Measurements from ENCODE around the gene GLI1. TPM values are rescaled to one million over a fixed set of nuclear protein-coding genes. Genes with fewer than 3 reads are reported as not detected.
A peak's percentile ranks its signal among the peaks of the same experiment; 100 is the strongest.
"Not testable (repeated sequence)": the region's sequence is repeated elsewhere in the genome, so short reads cannot be mapped to it uniquely, and the experiment has no call there.

Gene GLI1
- total and polyA plus RNA-seq, 7 donors = 0.60 to 3.9 (median 1.5) TPM; not detected in 2

DNA sequence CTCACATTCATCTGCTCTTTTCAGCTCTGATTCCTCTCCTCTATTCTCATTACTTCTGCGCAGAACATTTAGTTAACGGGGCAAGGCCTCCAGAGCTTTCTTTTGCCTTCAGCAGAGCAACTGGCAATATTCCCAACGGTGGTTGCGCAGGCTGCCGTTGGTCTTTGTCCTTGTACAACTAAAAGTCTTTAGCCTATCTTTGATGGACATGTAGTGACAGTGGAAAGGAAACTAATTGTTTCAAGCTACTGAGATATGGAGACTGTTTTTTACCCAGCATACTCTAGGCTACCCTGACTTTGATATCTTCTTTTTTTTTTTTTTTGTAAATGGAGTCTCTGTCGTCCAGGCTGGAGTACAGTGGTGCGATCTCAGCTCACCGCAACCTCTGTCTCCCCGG lies 41.3 kb upstream of the GLI1 start:
- no peak for DNase-seq
- 93 to 94% methylated on average over 9 of the region's 9 CpGs for WGBS, 2 donors
- H3K4me1 ChIP-seq = peaks cover 0 to 3% (median 0%) of the 10 kb centered on the region in 4 donors
- no peak overlapping the region for H3K4me3 ChIP-seq
- no peaks in the 10 kb centered on the region for H3K36me3 ChIP-seq
- no peaks in the 10 kb centered on the region for H3K27me3 ChIP-seq
- no peak overlapping the region for H3K27ac ChIP-seq
- H3K9me3 ChIP-seq = no peaks in the 10 kb centered on the region
- TF ChIP-seq POLR2AphosphoS5 (IDR thresholded peaks at IDR 0.05) = no peak
- TF ChIP-seq EP300 (IDR thresholded peaks at IDR 0.05) = no peak
- TF ChIP-seq, protein P1, sequence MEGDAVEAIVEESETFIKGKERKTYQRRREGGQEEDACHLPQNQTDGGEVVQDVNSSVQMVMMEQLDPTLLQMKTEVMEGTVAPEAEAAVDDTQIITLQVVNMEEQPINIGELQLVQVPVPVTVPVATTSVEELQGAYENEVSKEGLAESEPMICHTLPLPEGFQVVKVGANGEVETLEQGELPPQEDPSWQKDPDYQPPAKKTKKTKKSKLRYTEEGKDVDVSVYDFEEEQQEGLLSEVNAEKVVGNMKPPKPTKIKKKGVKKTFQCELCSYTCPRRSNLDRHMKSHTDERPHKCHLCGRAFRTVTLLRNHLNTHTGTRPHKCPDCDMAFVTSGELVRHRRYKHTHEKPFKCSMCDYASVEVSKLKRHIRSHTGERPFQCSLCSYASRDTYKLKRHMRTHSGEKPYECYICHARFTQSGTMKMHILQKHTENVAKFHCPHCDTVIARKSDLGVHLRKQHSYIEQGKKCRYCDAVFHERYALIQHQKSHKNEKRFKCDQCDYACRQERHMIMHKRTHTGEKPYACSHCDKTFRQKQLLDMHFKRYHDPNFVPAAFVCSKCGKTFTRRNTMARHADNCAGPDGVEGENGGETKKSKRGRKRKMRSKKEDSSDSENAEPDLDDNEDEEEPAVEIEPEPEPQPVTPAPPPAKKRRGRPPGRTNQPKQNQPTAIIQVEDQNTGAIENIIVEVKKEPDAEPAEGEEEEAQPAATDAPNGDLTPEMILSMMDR (IDR thresholded peaks at IDR 0.05) = no peak
- TF ChIP-seq POLR2A (IDR thresholded peaks at IDR 0.05) = no peak
- intact Hi-C loops (cut with DNase I) = no loop called here

GRCh38 chr12:57419495-57419894 lies 40.1 kb upstream of the GLI1 start:
- Histone ChIP-seq H3K27ac (no peak overlapping the region), H3K4me3 (no peak overlapping the region), H3K27me3 (no peaks in the 10 kb centered on the region), H3K36me3 (no peaks in the 10 kb centered on the region), H3K9me3 (no peaks in the 10 kb centered on the region), H3K4me1 (peaks cover 0 to 3% (median 0%) of the 10 kb centered on the region in 4 donors)
- no peak for DNase-seq
- TF ChIP-seq, protein P1 (IDR thresholded peaks at IDR 0.05) = no peak
- TF ChIP-seq EP300 (IDR thresholded peaks at IDR 0.05) (no peak), POLR2A (IDR thresholded peaks at IDR 0.05) (no peak), POLR2AphosphoS5 (IDR thresholded peaks at IDR 0.05) (no peak)
- WGBS, 2 donors = 95 to 98% methylated on average over 2 of the region's 2 CpGs
- intact Hi-C loops (cut with DNase I) = no loop called here

- no peaks in the 10 kb centered on the region for H3K9me3 ChIP-seq
- H3K27me3 ChIP-seq = no peaks in the 10 kb centered on the region
- TF ChIP-seq POLR2A (IDR thresholded peaks at IDR 0.05) (no peak), POLR2AphosphoS5 (IDR thresholded peaks at IDR 0.05) (no peak), EP300 (IDR thresholded peaks at IDR 0.05) (no peak)
- TF ChIP-seq, protein P1 (IDR thresholded peaks at IDR 0.05) = no peak
- no peak for DNase-seq
- H3K4me3 ChIP-seq = no peak overlapping the region
- 94 to 96% methylated on average over 5 of the region's 5 CpGs for WGBS, 2 donors
- peaks cover 0 to 3% (median 0%) of the 10 kb centered on the region in 4 donors for H3K4me1 ChIP-seq
- H3K36me3 ChIP-seq = peaks cover 0 to 2% (median 0%) of the 10 kb centered on the region in 4 donors
- intact Hi-C loops (cut with DNase I) = no loop called here
- H3K27ac ChIP-seq = no peak overlapping the region
Observed at GRCh38 chr12:57420482-57420881, 39.1 kb upstream of the GLI1 start.

DNA sequence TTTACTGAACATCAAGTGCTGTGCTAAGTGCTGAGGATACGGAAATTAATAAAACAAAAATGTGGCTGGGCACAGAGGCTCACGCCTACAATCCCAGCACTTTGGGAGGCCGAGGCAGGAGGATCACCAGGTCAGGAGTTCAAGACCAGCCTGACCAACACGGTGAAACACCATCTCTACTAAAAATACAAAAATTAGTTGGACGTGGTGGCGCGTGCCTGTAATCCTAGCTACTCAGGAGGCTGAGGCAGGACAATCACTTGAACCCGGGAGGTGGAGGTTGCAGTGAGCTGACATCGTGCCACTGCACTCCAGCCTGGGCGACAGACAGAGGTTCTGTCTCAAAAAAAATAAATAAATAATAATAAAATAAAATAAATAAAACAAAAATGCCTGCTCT lies 32.6 kb upstream of the GLI1 start:
- H3K9me3 ChIP-seq; DNase-seq; H3K36me3 ChIP-seq; H3K27me3 ChIP-seq; H3K4me3 ChIP-seq; intact Hi-C loops (cut with DNase I); H3K27ac ChIP-seq: not testable (repeated sequence)
- H3K4me1 ChIP-seq = peaks cover 0 to 18% (median 14%) of the 10 kb centered on the region in 4 donors
- 96 to 97% methylated on average over 10 of the region's 10 CpGs for WGBS, 2 donors

- H3K4me1 ChIP-seq = peaks cover 0 to 18% (median 14%) of the 10 kb centered on the region in 4 donors
- no peak for DNase-seq
- peak overlapping the region; percentile 94 to 99 (median 97) for H3K27ac ChIP-seq
- no peaks in the 10 kb centered on the region for H3K9me3 ChIP-seq
- peaks cover 0 to 7% (median 0%) of the 10 kb centered on the region in 4 donors for H3K36me3 ChIP-seq
- H3K4me3 ChIP-seq = no peak overlapping the region
- no peaks in the 10 kb centered on the region for H3K27me3 ChIP-seq
- intact Hi-C loops (cut with DNase I) = no loop called here
- TF ChIP-seq POLR2AphosphoS5 (IDR thresholded peaks at IDR 0.05) (no peak), EP300 (IDR thresholded peaks at IDR 0.05) (no peak), POLR2A (IDR thresholded peaks at IDR 0.05) (no peak)
- TF ChIP-seq, protein P1 (IDR thresholded peaks at IDR 0.05) = no peak
- WGBS, 2 donors = 87 to 89% methylated on average over 6 of the region's 6 CpGs
Observed at GRCh38 chr12:57428965-57429364, 30.6 kb upstream of the GLI1 start.
